Superior temporal gyrus (tissue), 1 donor: ENCODE results near the gene DSPP.

Source experiments
- DNase-seq: peaks from one replicate; pipeline ENCODE4 v3.0.0-alpha.2; 2016; ENCODE audit errors: extremely low spot score

The DSPP gene

GRCh38 chr4:87631668-87632067 is 23.3 kb downstream of the DSPP start:
- peak; percentile 61 for DNase-seq

- no peak for DNase-seq
Measured at GRCh38 chr4:87632469-87632868, 24.1 kb downstream of the DSPP start.

GRCh38 chr4:87633243-87633642 is 24.9 kb downstream of the DSPP start:
- DNase-seq: no peak

- no peak for DNase-seq
Measured at GRCh38 chr4:87644286-87644685, 36.0 kb downstream of the DSPP start.

GRCh38 chr4:87649980-87650379 is 41.7 kb downstream of the DSPP start, which contains the start of gene DMP1:
DMP1 (plus strand) TSS chr4:87650280; CDS start chr4:87656493, 6,213 bp downstream.
- no peak for DNase-seq

GRCh38 chr4:87650938-87651337 is 42.6 kb downstream of the DSPP start:
- DNase-seq: no peak

GRCh38 chr4:87651941-87652340 is 43.6 kb downstream of the DSPP start:
- no peak for DNase-seq

- no peak for DNase-seq
Measured at GRCh38 chr4:87654487-87655044, 46.2 kb downstream of the DSPP start.

- no peak for DNase-seq
Measured at GRCh38 chr4:87657525-87657924, 49.2 kb downstream of the DSPP start.

GRCh38 chr4:87659247-87659931 is 51.1 kb downstream of the DSPP start:
- no peak for DNase-seq

- no peak for DNase-seq
Measured at GRCh38 chr4:87662871-87663270, 54.5 kb downstream of the DSPP start.
